Measurements from ENCODE around the gene TRIO. TPM values are rescaled to one million over a fixed set of nuclear protein-coding genes. Genes with fewer than 3 reads are reported as not detected.

Gene TRIO
- total and polyA plus RNA-seq, 10 of the 15 experiments (the other 5 are each of a cell fraction or from before 2014, with no cell fraction given), result 5.1 to 96.4 (median 44.6) TPM

- no peak overlapping the region for H3K4me2 ChIP-seq (ENCODE audit: control insufficient read depth, insufficient read depth)
- ChIA-PET SMC1A (ENCODE audit: uncharacterized antibody, unreplicated experiment) (interaction anchor here (1.2 to 1.4 kb wide), 2 partner anchors 11 to 12 kb away, joined by 4 to 7 read pairs; no protein-coding TSS in a partner anchor), POLR2A (no interaction called here), RAD21 (ENCODE audit: unreplicated experiment) (no interaction called here), CTCF (interaction anchor here (0.7 to 1.4 kb wide), 2 partner anchors 222 to 440 kb away, joined by 3 read pairs; no protein-coding TSS in a partner anchor)
- H3K27ac ChIP-seq (ENCODE audit: control insufficient read depth, insufficient read depth), result no peak overlapping the region
- no peaks in the 10 kb centered on the region for H3K4me1 ChIP-seq (ENCODE audit: control insufficient read depth, insufficient read depth, low read length)
- FAIRE-seq, result no peak
- in situ Hi-C loops (cut with MboI), result no loop called here
- DNase-seq (ENCODE audit: low read depth, low spot score), result no peak
- WGBS (ENCODE audit: insufficient coverage, insufficient replicate concordance, low lambda C conversion rate, missing lambda C conversion rate), result 98% methylated on average over 10 of the region's 10 CpGs
- no peak for TF ChIP-seq ZNF592 (IDR thresholded peaks at IDR 0.05)
- no peak for TF ChIP-seq ATF7 (IDR thresholded peaks at IDR 0.05; ENCODE audit: low read depth)
- no peak for TF ChIP-seq USF1 (IDR thresholded peaks at IDR 0.05; ENCODE audit: borderline replicate concordance, extremely low read length, insufficient read depth, low read depth, low read length)
- no peak for TF ChIP-seq PBX3 (IDR thresholded peaks at IDR 0.05; ENCODE audit: insufficient replicate concordance, low read depth, low read length)
- no peak for TF ChIP-seq DPF2 (IDR thresholded peaks at IDR 0.05)
- TF ChIP-seq BMI1 (IDR thresholded peaks at IDR 0.05; ENCODE audit: borderline replicate concordance), result no peak
- no peak for TF ChIP-seq ASH2L (IDR thresholded peaks at IDR 0.05; ENCODE audit: borderline replicate concordance, low read depth)
- peaks cover 15 to 27% of the 10 kb centered on the region in 2 experiments for H3K36me3 ChIP-seq (ENCODE audit: control insufficient read depth in 2 of 2, insufficient read depth in 2 of 2, low read length in 1 of 2)
- no peaks in the 10 kb centered on the region for H4K20me1 ChIP-seq (ENCODE audit: control insufficient read depth, insufficient read depth)
- H3K9me3 ChIP-seq (replicated peaks; ENCODE audit: control insufficient read depth, insufficient read depth, low read length), result no peaks in the 10 kb centered on the region
- H3K27me3 ChIP-seq (replicated peaks in 1 of 2; ENCODE audit: control insufficient read depth in 2 of 2, insufficient read depth in 2 of 2, low read length in 1 of 2), result no peaks in the 10 kb centered on the region
- intact Hi-C loops (cut with micrococcal nuclease; ENCODE audit: unreplicated experiment), result no loop called here
- ATAC-seq, result no peak
- no peak overlapping the region for H3K4me3 ChIP-seq
- H2AFZ ChIP-seq (ENCODE audit: control insufficient read depth, low read depth, low read length), result no peak overlapping the region
- no TSS peak for BruUV-seq (replicated peaks)
- H3K9ac ChIP-seq (ENCODE audit: control insufficient read depth, insufficient read depth, low read length), result no peak overlapping the region
- no peaks in the 10 kb centered on the region for H3K79me2 ChIP-seq (ENCODE audit: control insufficient read depth, insufficient read depth, low read length)
Measured at GRCh38 chr5:14426521-14426920, 283.4 kb downstream of the TRIO start.
